Stimulated activated effector memory CD8-positive, alpha-beta T cell treated with anti-CD3 and anti-CD28 coated beads, Interleukin-12 subunit alpha, Interleukin-12 subunit beta, amount 100 ng/mL, for 72 hours (primary cell): ENCODE measurements around the gene PSAT1.

Experiments
- ATAC-seq: fragments of 150-1000 bp; cut with Tn5 transposase; 2 replicates; pipeline ENCODE4 v1.10.0; 2021
- DNase-seq, 2 donors: peaks; one replicate each; pipeline ENCODE4 v3.0.0; 2021 to 2022; ENCODE audit warnings: low spot score in 2 of 2
- H3K27ac Mint-ChIP-seq: one replicate; pipeline ENCODE4 v1.8.0; 2022; ENCODE audit warnings: mild to moderate bottlenecking, mixed read lengths
- H3K36me3 Mint-ChIP-seq: one replicate; pipeline ENCODE4 v1.8.0; 2022; ENCODE audit warnings: mild to moderate bottlenecking, mixed read lengths
- H3K4me1 Mint-ChIP-seq: one replicate; pipeline ENCODE4 v1.8.0; 2022; ENCODE audit warnings: mixed read lengths
- H3K4me3 Mint-ChIP-seq: one replicate; pipeline ENCODE4 v1.8.0; 2022; ENCODE audit warnings: mild to moderate bottlenecking, mixed read lengths
- H3K9me3 Mint-ChIP-seq: one replicate; pipeline ENCODE4 v1.8.0; 2022; ENCODE audit warnings: mixed read lengths

Gene PSAT1

DNA sequence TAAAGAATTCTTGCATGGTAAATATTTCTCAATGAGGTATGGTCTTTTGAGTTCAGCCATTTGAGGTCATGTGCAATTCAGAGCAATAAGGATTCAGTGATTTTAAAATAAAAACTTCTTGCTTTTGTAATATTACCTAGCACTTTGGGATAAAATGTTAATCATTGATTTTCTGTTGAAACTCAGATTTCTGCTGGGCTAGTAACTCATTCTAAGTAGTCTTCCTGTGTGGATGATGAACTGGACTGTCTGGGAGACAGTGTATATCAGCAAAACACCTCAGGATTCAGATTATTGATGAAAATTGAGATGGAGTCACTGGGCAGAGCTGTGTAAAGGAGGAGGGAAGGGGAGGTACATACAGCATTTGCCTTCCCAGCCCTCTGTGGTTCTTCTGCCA lies 10.8 kb upstream of the PSAT1 start:
- Mint-ChIP-seq H3K4me3 (no peak overlapping the region), H3K4me1 (no peaks in the 10 kb centered on the region), H3K9me3 (no peaks in the 10 kb centered on the region), H3K27ac (peak overlapping the region; percentile 18), H3K36me3 (no peaks in the 10 kb centered on the region)
- ATAC-seq, result no peak
- no peak for DNase-seq

GRCh38 chr9:78286946-78287388 lies 10.0 kb upstream of the PSAT1 start:
- Mint-ChIP-seq H3K4me3 (no peak overlapping the region), H3K36me3 (no peaks in the 10 kb centered on the region), H3K4me1 (no peaks in the 10 kb centered on the region), H3K27ac (peak overlapping the region; percentile 18), H3K9me3 (no peaks in the 10 kb centered on the region)
- ATAC-seq (no peak), DNase-seq (no peak)

DNA sequence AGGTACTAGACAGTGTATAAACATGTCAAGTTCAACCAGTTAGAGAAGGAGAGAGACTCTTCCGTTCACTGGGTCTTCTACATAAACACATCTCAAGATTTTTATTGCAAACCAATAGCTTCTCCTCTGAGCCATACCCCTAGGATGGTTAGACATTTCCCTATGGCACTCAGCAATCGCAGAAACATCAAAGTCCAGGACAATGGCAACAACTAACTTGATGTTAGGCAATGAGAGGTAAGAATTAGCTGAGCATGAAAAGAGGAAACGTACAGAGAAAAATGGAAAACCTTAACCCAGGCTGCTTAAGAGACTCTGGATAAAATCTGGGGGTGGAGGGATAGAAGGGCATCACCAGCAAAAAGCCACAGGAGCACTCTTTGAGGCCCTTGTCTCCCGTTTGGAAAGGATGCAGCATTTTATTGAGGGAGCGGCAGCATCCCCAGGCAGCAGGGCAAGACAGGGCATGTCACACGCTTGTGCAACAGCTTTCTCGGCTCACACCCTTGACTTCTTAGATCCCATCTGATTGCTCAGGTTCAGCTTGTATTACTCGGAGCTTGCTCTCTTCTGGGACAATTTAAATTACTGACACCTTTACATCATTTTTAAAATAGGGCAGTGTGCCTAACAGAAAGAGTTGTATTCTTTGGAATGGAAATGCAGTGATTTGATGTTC lies 8.6 kb upstream of the PSAT1 start:
- Mint-ChIP-seq H3K9me3 (no peaks in the 10 kb centered on the region), H3K36me3 (no peaks in the 10 kb centered on the region), H3K27ac (no peak overlapping the region), H3K4me1 (peaks cover 8% of the 10 kb centered on the region), H3K4me3 (no peak overlapping the region)
- ATAC-seq (no peak), DNase-seq (no peak)

- H3K36me3 Mint-ChIP-seq, result no peaks in the 10 kb centered on the region
- no peak for DNase-seq
- no peaks in the 10 kb centered on the region for H3K9me3 Mint-ChIP-seq
- peaks cover 8% of the 10 kb centered on the region for H3K4me1 Mint-ChIP-seq
- ATAC-seq, result no peak
- no peak overlapping the region for H3K4me3 Mint-ChIP-seq
- no peak overlapping the region for H3K27ac Mint-ChIP-seq
These were observed 7.5 kb upstream of the PSAT1 start for GRCh38 chr9:78289474-78289873.

DNA sequence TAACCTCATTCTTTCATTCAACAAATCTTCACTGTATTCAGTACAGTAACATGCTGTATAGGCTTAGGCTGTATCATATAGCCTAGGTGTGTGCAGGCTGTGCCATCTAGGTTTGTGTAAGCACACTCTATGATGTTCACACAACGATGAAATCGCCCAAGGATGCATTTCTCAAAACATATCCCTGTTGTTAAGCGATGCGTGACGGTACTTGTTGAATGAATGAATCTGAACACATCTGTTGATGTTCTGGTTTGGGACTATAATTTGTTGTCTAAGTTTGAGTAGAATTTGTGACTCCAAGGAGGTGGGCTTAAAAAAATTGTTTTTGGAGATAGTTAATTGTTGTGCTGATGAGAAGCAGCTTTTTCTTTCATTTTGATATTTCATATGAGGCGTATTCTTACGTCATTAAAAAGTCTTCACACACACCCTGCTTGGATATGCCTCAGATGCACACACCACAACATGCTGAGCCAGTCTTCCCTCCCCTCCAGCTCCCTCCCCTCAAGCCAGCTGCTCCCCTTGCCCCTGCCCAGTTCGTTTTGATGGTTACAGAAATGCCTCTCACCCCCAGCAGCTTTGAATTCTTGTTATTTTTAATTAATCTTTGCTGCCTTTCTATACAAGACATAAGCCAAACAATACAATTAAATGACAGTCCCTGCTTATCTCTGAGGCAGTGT lies 5.5 kb upstream of the PSAT1 start:
- no peaks in the 10 kb centered on the region for H3K9me3 Mint-ChIP-seq
- no peak overlapping the region for H3K27ac Mint-ChIP-seq
- DNase-seq (no peak), ATAC-seq (no peak)
- H3K36me3 Mint-ChIP-seq, result peaks cover under 1% of the 10 kb centered on the region
- H3K4me1 Mint-ChIP-seq, result peaks cover 11% of the 10 kb centered on the region
- H3K4me3 Mint-ChIP-seq, result no peak overlapping the region

DNA sequence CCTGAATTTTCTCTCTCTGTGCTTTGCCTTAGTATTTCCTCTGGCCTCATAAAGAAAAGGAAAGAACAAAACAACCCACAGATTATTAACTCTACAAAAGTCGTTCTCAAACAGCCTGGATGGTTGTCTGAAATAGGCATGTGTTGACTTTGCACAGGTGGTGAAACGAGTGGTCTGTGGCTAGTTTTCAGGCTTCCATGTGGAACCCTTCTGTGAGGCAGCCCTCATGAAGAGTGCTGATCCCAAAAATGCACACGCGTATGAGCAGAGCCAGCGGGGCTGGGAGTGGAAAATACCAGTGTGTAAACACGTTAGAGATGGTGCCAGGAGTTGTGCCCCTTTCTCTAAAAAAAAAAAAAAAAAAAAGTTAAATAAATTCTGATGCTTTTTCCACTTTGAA lies 4.9 kb upstream of the PSAT1 start:
- no peak for DNase-seq
- ATAC-seq, result no peak
- peaks cover 7% of the 10 kb centered on the region for H3K36me3 Mint-ChIP-seq
- H3K4me1 Mint-ChIP-seq, result peaks cover 15% of the 10 kb centered on the region
- no peak overlapping the region for H3K4me3 Mint-ChIP-seq
- no peak overlapping the region for H3K27ac Mint-ChIP-seq
- H3K9me3 Mint-ChIP-seq, result no peaks in the 10 kb centered on the region

DNA sequence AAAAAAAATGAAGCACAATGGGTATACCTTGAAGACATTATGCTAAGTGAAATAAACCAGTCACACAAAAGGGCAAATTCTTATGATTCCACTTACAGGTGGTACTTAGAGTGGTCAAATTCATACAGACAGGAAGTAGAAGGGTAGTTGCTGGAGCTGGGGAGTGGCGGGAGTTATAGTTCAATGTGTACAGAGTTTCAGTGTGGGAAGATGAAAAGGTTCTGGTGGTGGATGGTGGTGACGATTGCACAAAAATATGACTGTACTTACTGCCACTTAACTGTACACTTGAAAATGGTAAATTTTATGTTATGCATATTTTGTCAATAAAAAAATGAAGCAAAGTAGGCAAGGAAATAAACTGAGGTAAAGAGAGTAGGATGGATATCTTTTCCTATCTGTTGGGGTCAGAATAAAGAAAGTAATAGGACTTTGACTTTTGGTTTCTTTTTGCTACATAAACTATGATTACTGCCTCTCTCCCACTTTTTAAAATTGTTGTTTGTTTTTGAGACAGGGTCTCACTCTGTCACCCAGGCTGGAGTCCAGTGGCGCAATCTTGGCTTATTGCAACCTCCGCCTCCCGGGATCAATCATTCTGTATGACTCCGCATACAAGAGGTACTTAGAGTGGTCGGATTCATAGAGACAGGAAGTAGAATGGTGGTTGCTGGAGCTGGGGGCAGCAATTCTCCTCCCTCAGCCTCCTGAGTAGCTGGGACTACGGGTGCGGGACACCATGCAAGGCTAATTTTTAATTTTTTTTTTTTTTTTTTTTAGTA lies 4.0 kb upstream of the PSAT1 start:
- Mint-ChIP-seq H3K36me3 (peaks cover 16% of the 10 kb centered on the region), H3K4me3 (no peak overlapping the region), H3K4me1 (peaks cover 19% of the 10 kb centered on the region), H3K9me3 (no peaks in the 10 kb centered on the region), H3K27ac (no peak overlapping the region)
- DNase-seq (no peak), ATAC-seq (no peak)

- Mint-ChIP-seq H3K4me1 (peaks cover 24% of the 10 kb centered on the region), H3K27ac (no peak overlapping the region), H3K9me3 (no peaks in the 10 kb centered on the region), H3K4me3 (no peak overlapping the region), H3K36me3 (peaks cover 26% of the 10 kb centered on the region)
- ATAC-seq (no peak), DNase-seq (no peak)
These were observed 2.4 kb upstream of the PSAT1 start for GRCh38 chr9:78294290-78295176.

DNA sequence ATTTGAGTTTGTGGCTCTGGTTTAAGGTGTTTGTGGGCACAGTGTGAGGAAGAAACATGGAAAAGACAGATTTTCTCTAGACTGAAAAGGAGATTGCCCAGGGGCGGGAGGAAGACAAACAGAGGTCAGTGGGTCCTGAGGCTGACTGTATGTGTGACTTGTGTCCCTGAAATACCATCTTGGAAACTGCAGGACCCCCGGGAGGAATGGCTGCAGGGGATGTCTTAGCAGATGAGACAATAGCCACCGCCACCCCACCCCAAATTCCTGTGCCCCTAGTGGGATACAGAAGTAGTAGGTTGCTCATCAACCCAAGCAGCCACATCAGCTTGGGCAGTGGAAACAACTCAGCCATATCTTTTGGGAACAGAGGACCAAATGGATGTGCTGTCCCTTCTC lies 1.7 kb upstream of the PSAT1 start:
- H3K4me1 Mint-ChIP-seq, result peaks cover 27% of the 10 kb centered on the region
- DNase-seq, result no peak
- ATAC-seq, result no peak
- H3K4me3 Mint-ChIP-seq, result no peak overlapping the region
- H3K27ac Mint-ChIP-seq, result no peak overlapping the region
- H3K9me3 Mint-ChIP-seq, result no peaks in the 10 kb centered on the region
- H3K36me3 Mint-ChIP-seq, result peaks cover 33% of the 10 kb centered on the region

- Mint-ChIP-seq H3K4me1 (peaks cover 28% of the 10 kb centered on the region), H3K4me3 (peak overlapping the region; percentile 91), H3K27ac (no peak overlapping the region), H3K36me3 (peaks cover 38% of the 10 kb centered on the region), H3K9me3 (no peaks in the 10 kb centered on the region)
- no peak for ATAC-seq
- no peak for DNase-seq
These were observed 1.2 kb upstream of the PSAT1 start for GRCh38 chr9:78295731-78296130.

DNA sequence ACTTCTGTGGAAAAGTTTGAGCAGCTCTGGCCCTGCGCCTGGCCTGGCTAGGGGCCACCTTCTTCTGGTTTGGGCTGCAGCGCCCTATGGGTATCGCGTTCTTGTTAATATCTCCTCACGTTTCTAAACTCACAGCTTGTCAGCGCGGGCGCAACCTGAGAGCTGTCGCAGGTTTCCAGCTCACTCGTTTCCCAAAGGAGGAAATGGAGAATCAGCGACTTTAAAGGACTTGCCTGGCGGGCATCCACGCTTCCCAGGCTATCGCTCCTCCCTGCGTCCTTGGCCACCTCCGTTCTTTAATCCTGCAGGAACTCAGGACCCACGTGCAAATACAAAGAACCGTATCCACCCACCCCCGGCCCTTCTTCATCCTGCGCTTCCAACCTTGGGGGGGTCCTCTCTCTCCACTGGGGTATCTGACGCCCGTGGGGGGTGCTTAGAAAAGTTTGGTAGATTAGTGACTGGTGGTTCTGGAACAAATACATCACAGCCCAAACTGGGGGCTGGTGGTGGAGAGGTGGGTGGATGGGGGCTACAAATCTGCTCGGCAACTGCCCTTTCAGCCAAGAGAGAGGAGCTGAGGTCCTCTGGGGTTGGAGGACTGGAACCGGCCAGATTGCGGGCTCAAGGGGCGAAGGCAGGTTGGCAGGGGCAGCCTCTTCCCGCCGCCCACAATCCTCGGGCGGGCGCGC lies 578 bp upstream of the PSAT1 start:
- H3K9me3 Mint-ChIP-seq, result no peaks in the 10 kb centered on the region
- peak overlapping the region; percentile 96 for H3K27ac Mint-ChIP-seq
- peak overlapping the region; percentile 91 for H3K4me3 Mint-ChIP-seq
- H3K4me1 Mint-ChIP-seq, result peaks cover 28% of the 10 kb centered on the region
- ATAC-seq (no peak), DNase-seq (no peak)
- H3K36me3 Mint-ChIP-seq, result peaks cover 44% of the 10 kb centered on the region

- DNase-seq (no peak), ATAC-seq (no peak)
- peaks cover 57% of the 10 kb centered on the region for H3K36me3 Mint-ChIP-seq
- H3K27ac Mint-ChIP-seq, result peak overlapping the region; percentile 96
- H3K4me1 Mint-ChIP-seq, result peaks cover 26% of the 10 kb centered on the region
- H3K9me3 Mint-ChIP-seq, result no peaks in the 10 kb centered on the region
- peak overlapping the region; percentile 91 for H3K4me3 Mint-ChIP-seq
These were observed 692 bp downstream of the PSAT1 start for GRCh38 chr9:78297672-78297961.

- ATAC-seq (no peak), DNase-seq (no peak)
- H3K4me3 Mint-ChIP-seq, result peak overlapping the region; percentile 91
- no peaks in the 10 kb centered on the region for H3K9me3 Mint-ChIP-seq
- H3K36me3 Mint-ChIP-seq, result peaks cover 63% of the 10 kb centered on the region
- peaks cover 20% of the 10 kb centered on the region for H3K4me1 Mint-ChIP-seq
- H3K27ac Mint-ChIP-seq, result peak overlapping the region; percentile 96
These were observed 1.3 kb downstream of the PSAT1 start for GRCh38 chr9:78298046-78298765.

DNA sequence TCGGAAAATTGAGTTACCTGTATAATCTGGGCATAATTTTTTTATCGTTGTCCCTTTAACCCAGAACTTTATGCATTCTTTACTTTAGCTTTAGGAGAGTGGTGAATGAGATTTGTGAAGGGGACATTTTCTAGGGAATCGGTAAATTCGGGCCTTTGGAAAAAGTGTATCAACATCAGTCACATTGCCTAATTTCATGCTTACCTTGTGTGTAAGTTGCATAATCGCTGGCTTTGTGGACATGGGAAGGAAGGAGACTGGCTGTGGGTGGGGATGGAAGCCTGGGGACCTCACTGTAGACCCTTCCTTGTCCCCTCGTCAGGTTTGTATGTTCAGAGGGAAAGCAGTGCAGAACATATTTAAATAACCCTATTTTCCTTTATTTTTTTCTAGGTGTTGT lies 3.3 kb downstream of the PSAT1 start:
- H3K4me1 Mint-ChIP-seq, result peaks cover 20% of the 10 kb centered on the region
- H3K9me3 Mint-ChIP-seq, result no peaks in the 10 kb centered on the region
- DNase-seq (no peak), ATAC-seq (no peak)
- H3K36me3 Mint-ChIP-seq, result peaks cover 83% of the 10 kb centered on the region
- H3K27ac Mint-ChIP-seq, result no peak overlapping the region
- no peak overlapping the region for H3K4me3 Mint-ChIP-seq
